Calu3 (cell line): ENCODE data around the gene CDON. TPM values are rescaled to one million over a fixed set of nuclear protein-coding genes. Genes with fewer than 3 reads are reported as not detected.

Experiments used
- BruUV-seq: library from RNA; stranded (reverse); fragments of 400-500 nt; replicated peaks from 2 replicates; lab custom pipeline; 2021; lab: Mats Ljungman, UMichigan
- CTCF ChIA-PET: fragments of 300-600 bp; sonication (Branson Sonifier 250); formaldehyde crosslinking; loops from one replicate; lab custom pipeline; 2022; ENCODE audit warnings: antibody characterized with exemption; lab: Charles Lee
- DNase-seq: peaks from one replicate; pipeline ENCODE4 v3.0.0; 2022
- H3K27ac Mint-ChIP-seq: one replicate; pipeline ENCODE4 v1.8.0; 2022; ENCODE audit warnings: mixed read lengths; ENCODE audit not compliant: unreplicated experiment
- H3K27me3 Mint-ChIP-seq: one replicate; pipeline ENCODE4 v1.8.0; 2022; ENCODE audit warnings: mixed read lengths; ENCODE audit not compliant: unreplicated experiment
- H3K36me3 Mint-ChIP-seq: one replicate; pipeline ENCODE4 v1.8.0; 2022; ENCODE audit warnings: mild to moderate bottlenecking, moderate library complexity, mixed read lengths; ENCODE audit not compliant: insufficient read depth, unreplicated experiment
- H3K4me1 Mint-ChIP-seq: one replicate; pipeline ENCODE4 v1.8.0; 2022; ENCODE audit warnings: mild to moderate bottlenecking, low read depth, mixed read lengths; ENCODE audit not compliant: unreplicated experiment
- H3K4me3 Mint-ChIP-seq: one replicate; pipeline ENCODE4 v1.8.0; 2022; ENCODE audit warnings: mild to moderate bottlenecking, low read depth, moderate library complexity, mixed read lengths; ENCODE audit not compliant: unreplicated experiment
- H3K9me3 Mint-ChIP-seq: one replicate; pipeline ENCODE4 v1.8.0; 2022; ENCODE audit warnings: low read depth, mixed read lengths; ENCODE audit not compliant: unreplicated experiment
- intact Hi-C: fragments of 100-400 bp; cut with micrococcal nuclease; formaldehyde crosslinking; loops from one replicate; pipeline ENCODE4 v1.10.0; 2022; ENCODE audit not compliant: unreplicated experiment
- total RNA-seq: library from RNA; stranded (reverse); gene quantifications from 2 replicates; pipeline ENCODE4 v1.2.3, GENCODE V29; 2022
- TF ChIP-seq, protein P1 (sequence below): fragments of 200-600 bp; IDR thresholded peaks from one replicate; pipeline ENCODE4 v1.8.0; 2022; ENCODE audit warnings: antibody characterized with exemption; ENCODE audit not compliant: unreplicated experiment

The CDON gene
- total RNA-seq, 1 experiment from 2014 or later: 14.8 TPM

- DNase-seq: no peak
- intact Hi-C loops: no loop called here
- no peak overlapping the region for H3K4me3 Mint-ChIP-seq
- BruUV-seq: no TSS peak
- no peaks in the 10 kb centered on the region for H3K27me3 Mint-ChIP-seq
- H3K9me3 Mint-ChIP-seq: no peaks in the 10 kb centered on the region
- TF ChIP-seq, protein P1, sequence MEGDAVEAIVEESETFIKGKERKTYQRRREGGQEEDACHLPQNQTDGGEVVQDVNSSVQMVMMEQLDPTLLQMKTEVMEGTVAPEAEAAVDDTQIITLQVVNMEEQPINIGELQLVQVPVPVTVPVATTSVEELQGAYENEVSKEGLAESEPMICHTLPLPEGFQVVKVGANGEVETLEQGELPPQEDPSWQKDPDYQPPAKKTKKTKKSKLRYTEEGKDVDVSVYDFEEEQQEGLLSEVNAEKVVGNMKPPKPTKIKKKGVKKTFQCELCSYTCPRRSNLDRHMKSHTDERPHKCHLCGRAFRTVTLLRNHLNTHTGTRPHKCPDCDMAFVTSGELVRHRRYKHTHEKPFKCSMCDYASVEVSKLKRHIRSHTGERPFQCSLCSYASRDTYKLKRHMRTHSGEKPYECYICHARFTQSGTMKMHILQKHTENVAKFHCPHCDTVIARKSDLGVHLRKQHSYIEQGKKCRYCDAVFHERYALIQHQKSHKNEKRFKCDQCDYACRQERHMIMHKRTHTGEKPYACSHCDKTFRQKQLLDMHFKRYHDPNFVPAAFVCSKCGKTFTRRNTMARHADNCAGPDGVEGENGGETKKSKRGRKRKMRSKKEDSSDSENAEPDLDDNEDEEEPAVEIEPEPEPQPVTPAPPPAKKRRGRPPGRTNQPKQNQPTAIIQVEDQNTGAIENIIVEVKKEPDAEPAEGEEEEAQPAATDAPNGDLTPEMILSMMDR: no peak
- H3K4me1 Mint-ChIP-seq: no peaks in the 10 kb centered on the region
- H3K27ac Mint-ChIP-seq: no peak overlapping the region
- H3K36me3 Mint-ChIP-seq: no peaks in the 10 kb centered on the region
- CTCF ChIA-PET: no interaction called here
Observed at GRCh38 chr11:125977333-125977732, 85.3 kb downstream of the CDON start.

GRCh38 chr11:125976156-125976555, 86.5 kb downstream of the CDON start:
- no peaks in the 10 kb centered on the region for H3K4me1 Mint-ChIP-seq

DNA sequence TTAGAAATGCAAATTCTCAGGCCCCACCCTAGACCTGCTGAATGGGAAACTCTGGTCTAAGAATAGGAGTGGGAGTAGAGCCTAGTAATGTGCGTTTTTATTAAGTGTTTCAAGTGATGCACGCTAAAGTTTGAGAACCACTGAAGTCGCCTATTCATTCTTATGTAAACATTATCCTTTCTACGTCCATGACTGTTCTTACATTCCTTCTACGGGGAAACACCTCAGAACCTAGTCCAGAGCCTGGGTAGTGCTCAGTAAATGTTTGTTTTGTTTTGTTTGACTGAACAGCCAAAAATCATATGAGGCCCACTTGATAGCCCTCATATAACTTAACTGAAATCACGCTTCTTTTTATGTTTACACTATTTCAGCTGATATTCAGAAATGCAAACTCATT, 87.0 kb downstream of the CDON start:
- Mint-ChIP-seq H3K4me3 (no peak overlapping the region), H3K27me3 (no peaks in the 10 kb centered on the region), H3K27ac (no peak overlapping the region), H3K36me3 (no peaks in the 10 kb centered on the region), H3K4me1 (no peaks in the 10 kb centered on the region), H3K9me3 (no peaks in the 10 kb centered on the region)
- intact Hi-C loops: no loop called here
- no TSS peak for BruUV-seq
- no peak for DNase-seq
- TF ChIP-seq, protein P1: no peak
- CTCF ChIA-PET: no interaction called here

More at GRCh38 chr11:125976156-125976555, 86.5 kb downstream of the CDON start:
- no peaks in the 10 kb centered on the region for H3K27me3 Mint-ChIP-seq
- no peak for DNase-seq
- CTCF ChIA-PET: no interaction called here
- TF ChIP-seq, protein P1: no peak
- H3K36me3 Mint-ChIP-seq: no peaks in the 10 kb centered on the region
- H3K4me3 Mint-ChIP-seq: no peak overlapping the region
- H3K27ac Mint-ChIP-seq: no peak overlapping the region
- BruUV-seq: no TSS peak
- intact Hi-C loops: no loop called here
- no peaks in the 10 kb centered on the region for H3K9me3 Mint-ChIP-seq

DNA sequence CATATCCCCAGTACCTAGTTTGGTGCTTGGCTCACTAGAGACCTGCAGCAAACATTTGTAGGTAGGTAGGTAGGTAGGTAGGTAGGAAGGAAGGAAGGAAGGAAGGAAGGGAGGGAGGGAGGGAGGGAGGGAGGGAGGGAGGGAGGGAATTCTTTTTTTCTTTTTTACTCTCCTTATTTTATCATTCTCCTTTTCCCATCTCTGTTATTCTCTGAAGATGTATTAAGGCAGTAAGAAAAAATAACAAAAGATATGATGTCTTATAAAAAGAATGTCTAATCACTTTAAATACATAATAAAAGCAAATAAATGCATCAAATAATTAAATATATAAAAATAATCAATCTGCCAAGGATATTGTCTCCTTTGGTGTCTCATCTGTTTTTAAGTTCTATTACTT, 88.4 kb downstream of the CDON start:
- no TSS peak for BruUV-seq
- Mint-ChIP-seq H3K4me3 (no peak overlapping the region), H3K27me3 (no peaks in the 10 kb centered on the region), H3K4me1 (no peaks in the 10 kb centered on the region), H3K27ac (no peak overlapping the region), H3K36me3 (no peaks in the 10 kb centered on the region), H3K9me3 (no peaks in the 10 kb centered on the region)
- no peak for DNase-seq
- TF ChIP-seq, protein P1: no peak
- intact Hi-C loops: no loop called here
- CTCF ChIA-PET: no interaction called here
